ENCODE results near the gene SPRYD4. TPM values are rescaled to one million over a fixed set of nuclear protein-coding genes. Genes with fewer than 3 reads are reported as not detected.
A peak's percentile ranks its signal among the peaks of the same experiment; 100 is the strongest.
"Not testable (repeated sequence)": the region's sequence is repeated elsewhere in the genome, so short reads cannot be mapped to it uniquely, and the experiment has no call there.

SPRYD4 gene
- 1 to 10 TPM in 5 of 6 donors, under 1 TPM in 1; 0.59 to 2.6 (median 2.0) TPM for polyA plus RNA-seq (ENCODE audit: low read depth in 6 of 6)

- Mint-ChIP-seq H3K27ac (peak within 1 kb of the TSS; percentile 94 to 98 (median 96)), H3K4me1 (peaks cover 26 to 41% (median 36%) of the 10 kb centered on the region in 3 donors), H3K4me3 (peak within 1 kb of the TSS; percentile 86 to 98 (median 96)), H3K9me3 (no peaks in the 10 kb centered on the region), H3K27me3 (no peaks in the 10 kb centered on the region), H3K36me3 (no peaks in the 10 kb centered on the region)
- peak; percentile 96 for DNase-seq
- ATAC-seq (ENCODE audit: low read depth in 2 of 2), result peak; percentile 98
Observed at GRCh38 chr12:56468216-56469006, at the start of gene SPRYD4. SPRYD4 (plus strand) TSS chr12:56468578; CDS start chr12:56468592, 14 bp downstream.

GRCh38 chr12:56420411-56420810 lies 48.0 kb upstream of the SPRYD4 start:
- H3K27ac Mint-ChIP-seq, result peak overlapping the region in 2 of 6 donors; percentile 57 to 97
- no peak for DNase-seq
- H3K9me3 Mint-ChIP-seq, result no peaks in the 10 kb centered on the region
- H3K27me3 Mint-ChIP-seq, result no peaks in the 10 kb centered on the region
- H3K4me3 Mint-ChIP-seq, result no peak overlapping the region
- no peak for ATAC-seq (ENCODE audit: low read depth in 2 of 2)
- H3K4me1 Mint-ChIP-seq, result peaks cover 0 to 5% (median 0%) of the 10 kb centered on the region in 3 donors
- H3K36me3 Mint-ChIP-seq, result peaks cover 32 to 40% of the 10 kb centered on the region in 2 donors

- no peak for DNase-seq
Observed at GRCh38 chr12:56425193-56425592, 43.2 kb upstream of the SPRYD4 start.

DNA sequence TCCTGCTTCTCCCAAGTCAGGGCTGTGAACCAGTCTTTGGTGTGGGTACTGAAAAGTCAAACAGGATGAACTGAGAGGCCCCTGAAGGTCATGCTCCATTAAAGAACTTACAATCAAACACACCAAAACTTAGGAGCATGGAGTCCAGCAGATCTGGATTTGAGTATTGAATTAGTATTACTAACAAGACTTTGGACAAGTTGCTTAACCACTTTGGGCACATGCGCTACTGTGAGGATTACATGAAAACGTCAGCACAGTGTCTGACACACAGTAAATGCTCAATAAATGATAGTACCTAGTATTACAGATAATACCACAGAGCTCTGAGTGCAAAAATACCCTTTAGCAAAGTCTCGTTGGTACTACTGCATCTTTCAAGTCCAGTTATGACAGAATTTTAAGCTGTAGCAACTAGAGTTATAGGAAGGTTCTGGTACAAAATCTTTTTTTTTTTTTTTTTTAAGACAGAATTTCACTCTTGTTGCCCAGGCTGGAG lies 42.4 kb upstream of the SPRYD4 start:
- Mint-ChIP-seq H3K4me3 (no peak overlapping the region), H3K4me1 (peaks cover 0 to 9% (median 0%) of the 10 kb centered on the region in 3 donors), H3K27me3 (no peaks in the 10 kb centered on the region), H3K27ac (no peak overlapping the region), H3K36me3 (peaks cover 29 to 35% of the 10 kb centered on the region in 2 donors), H3K9me3 (no peaks in the 10 kb centered on the region)
- DNase-seq (no peak), ATAC-seq (ENCODE audit: low read depth in 2 of 2) (no peak)

More at GRCh38 chr12:56425193-56425592, 43.2 kb upstream of the SPRYD4 start:
- Mint-ChIP-seq H3K27me3 (no peaks in the 10 kb centered on the region), H3K27ac (peak overlapping the region in 1 of 6 donors; percentile 34), H3K4me3 (no peak overlapping the region), H3K36me3 (peaks cover 31 to 42% of the 10 kb centered on the region in 2 donors), H3K9me3 (no peaks in the 10 kb centered on the region), H3K4me1 (peaks cover 0 to 9% (median 0%) of the 10 kb centered on the region in 3 donors)
- no peak for ATAC-seq (ENCODE audit: low read depth in 2 of 2)

DNA sequence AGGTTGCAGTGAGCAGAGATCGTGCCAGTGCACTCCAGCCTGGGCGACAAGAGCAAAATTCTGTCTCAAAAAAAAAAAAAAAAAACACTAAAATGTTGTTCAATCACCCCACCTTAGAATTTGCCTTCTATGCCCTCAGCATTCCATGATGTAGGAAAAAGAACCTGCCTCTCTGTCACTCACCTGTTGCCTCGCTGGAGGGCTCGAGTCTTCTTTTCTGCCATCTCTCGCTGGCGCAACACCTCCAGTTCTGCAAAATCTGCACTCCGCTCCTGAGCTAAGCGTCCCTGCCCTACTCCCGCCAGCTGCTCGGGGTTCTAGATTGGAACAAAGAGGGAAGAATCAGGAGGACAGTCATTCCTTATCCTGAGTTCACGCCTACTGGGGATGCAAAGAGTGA lies 37.1 kb upstream of the SPRYD4 start:
- H3K4me3 Mint-ChIP-seq, result peak overlapping the region in 1 of 8 donors; percentile 37
- H3K27ac Mint-ChIP-seq, result peak overlapping the region in 2 of 6 donors; percentile 73 to 76
- DNase-seq (no peak), ATAC-seq (ENCODE audit: low read depth in 2 of 2) (no peak)
- H3K36me3 Mint-ChIP-seq, result peaks cover 14 to 22% of the 10 kb centered on the region in 2 donors
- H3K27me3 Mint-ChIP-seq, result no peaks in the 10 kb centered on the region
- no peaks in the 10 kb centered on the region for H3K9me3 Mint-ChIP-seq
- H3K4me1 Mint-ChIP-seq, result peaks cover 0 to 6% (median 2%) of the 10 kb centered on the region in 3 donors

DNA sequence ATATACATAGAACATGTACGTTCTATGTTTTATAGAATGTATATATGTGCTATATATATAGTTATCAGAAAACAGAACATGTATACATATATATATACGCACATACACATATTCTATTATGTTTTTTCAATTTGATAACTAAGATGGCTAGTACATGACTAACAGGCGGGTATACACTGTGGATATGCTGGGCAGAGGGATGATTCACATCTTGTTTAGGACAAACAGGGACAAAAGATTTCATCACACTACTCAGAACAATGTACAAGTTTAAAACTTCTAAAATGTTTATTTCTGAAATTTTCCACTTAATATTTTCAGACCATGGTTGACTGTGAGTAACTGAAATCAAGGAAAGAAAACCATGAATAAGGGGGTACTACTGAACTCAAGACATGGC lies 36.5 kb upstream of the SPRYD4 start:
- H3K4me3 Mint-ChIP-seq, result no peak overlapping the region
- ATAC-seq (ENCODE audit: low read depth in 2 of 2) (no peak), DNase-seq (no peak)
- H3K27ac Mint-ChIP-seq, result no peak overlapping the region
- H3K27me3 Mint-ChIP-seq, result no peaks in the 10 kb centered on the region
- no peaks in the 10 kb centered on the region for H3K9me3 Mint-ChIP-seq
- H3K4me1 Mint-ChIP-seq, result peaks cover 0 to 6% (median 3%) of the 10 kb centered on the region in 3 donors
- H3K36me3 Mint-ChIP-seq, result peaks cover 14 to 22% of the 10 kb centered on the region in 2 donors

DNA sequence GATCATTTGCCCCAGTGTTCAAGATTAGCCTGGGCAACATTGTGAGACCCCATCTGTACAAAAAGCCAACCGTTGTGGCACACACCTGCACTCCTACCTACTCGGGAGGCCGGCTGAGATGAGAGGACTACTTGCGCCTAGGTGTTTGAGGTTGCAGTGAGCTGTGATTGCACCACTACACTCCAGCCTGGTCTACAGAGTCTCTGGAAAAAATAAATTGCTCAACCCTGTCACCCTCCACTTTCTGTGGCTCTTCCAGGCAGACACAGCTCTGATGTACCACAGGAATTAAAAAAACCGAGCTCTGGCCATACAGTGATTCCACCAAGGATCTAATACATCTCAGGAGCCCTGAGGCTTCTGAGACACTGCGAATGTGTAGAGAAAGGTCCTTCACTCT lies 33.5 kb upstream of the SPRYD4 start:
- Mint-ChIP-seq H3K36me3 (peaks cover 12% of the 10 kb centered on the region in 2 donors), H3K4me3 (no peak overlapping the region), H3K9me3 (no peaks in the 10 kb centered on the region), H3K4me1 (peaks cover 0 to 15% (median 9%) of the 10 kb centered on the region in 3 donors), H3K27ac (no peak overlapping the region), H3K27me3 (no peaks in the 10 kb centered on the region)
- ATAC-seq (ENCODE audit: low read depth in 2 of 2), result no peak
- no peak for DNase-seq

GRCh38 chr12:56437430-56438176 lies 30.8 kb upstream of the SPRYD4 start:
- ATAC-seq (ENCODE audit: low read depth in 2 of 2) (no peak), DNase-seq (no peak)
- Mint-ChIP-seq H3K4me3 (no peak overlapping the region), H3K27ac (peak overlapping the region in 3 of 6 donors; percentile 51 to 72 (median 52)), H3K9me3 (no peaks in the 10 kb centered on the region), H3K27me3 (no peaks in the 10 kb centered on the region), H3K4me1 (peaks cover 0 to 23% (median 8%) of the 10 kb centered on the region in 3 donors), H3K36me3 (peaks cover 7 to 16% of the 10 kb centered on the region in 2 donors)

DNA sequence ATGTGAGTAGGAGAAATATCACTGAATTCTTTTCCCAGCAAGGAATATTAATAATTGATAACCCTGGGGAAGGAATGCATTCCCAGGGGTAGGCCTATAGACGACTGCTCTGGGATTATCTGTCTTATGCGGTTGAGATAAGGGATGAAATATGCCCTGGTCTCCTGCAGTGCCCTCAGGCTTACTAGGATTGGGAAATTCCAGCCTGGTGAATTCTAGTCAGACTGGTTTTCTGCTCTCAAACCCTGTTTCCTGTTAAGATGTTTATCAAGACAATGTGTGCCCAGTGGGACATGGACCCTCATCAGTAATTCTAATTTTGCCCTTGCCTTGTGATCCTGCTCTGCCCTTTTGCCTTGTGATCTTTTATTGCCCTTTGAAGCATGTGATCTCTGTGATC lies 25.2 kb upstream of the SPRYD4 start:
- not testable (repeated sequence) for H3K9me3 Mint-ChIP-seq; H3K4me3 Mint-ChIP-seq; ATAC-seq (ENCODE audit: low read depth in 2 of 2); H3K27me3 Mint-ChIP-seq; H3K27ac Mint-ChIP-seq; DNase-seq
- peaks cover 27 to 39% (median 35%) of the 10 kb centered on the region in 3 donors for H3K4me1 Mint-ChIP-seq
- H3K36me3 Mint-ChIP-seq, result peaks cover 15% of the 10 kb centered on the region in 2 donors

- Mint-ChIP-seq H3K4me3 (peak within 1 kb of the TSS; percentile 86 to 97 (median 95)), H3K9me3 (peaks cover 0 to 3% (median 0%) of the 10 kb centered on the region in 7 donors), H3K36me3 (peaks cover 4 to 5% of the 10 kb centered on the region in 2 donors), H3K4me1 (peaks cover 32 to 49% (median 35%) of the 10 kb centered on the region in 3 donors), H3K27ac (peak within 1 kb of the TSS; percentile 92 to 99 (median 96)), H3K27me3 (no peaks in the 10 kb centered on the region)
- DNase-seq (peak; percentile 90), ATAC-seq (ENCODE audit: low read depth in 2 of 2) (peak; percentile 99)
Observed at GRCh38 chr12:56448860-56449621, 19.3 kb upstream of the SPRYD4 start, which contains the start of gene TIMELESS. TIMELESS (minus strand) TSS chr12:56449426; CDS start chr12:56434170, 15,256 bp downstream.

DNA sequence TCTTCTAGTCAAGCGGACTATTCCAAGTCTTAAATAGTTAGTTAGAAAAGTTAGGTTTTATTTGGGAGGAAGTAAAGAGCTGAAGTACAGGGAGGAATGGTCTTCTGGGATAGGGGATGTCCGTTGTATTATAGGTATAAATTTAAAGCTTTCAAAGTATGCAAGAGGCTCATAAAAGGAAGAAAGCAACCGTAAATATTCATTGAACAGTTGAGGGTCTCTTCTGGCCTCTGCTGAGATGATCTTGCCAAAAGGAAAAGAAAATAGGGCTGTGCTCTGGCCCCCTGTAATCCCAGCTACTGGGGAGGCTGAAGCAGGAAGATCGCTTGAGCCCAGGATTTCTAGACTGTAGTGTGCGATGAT lies 18.8 kb upstream of the SPRYD4 start:
- Mint-ChIP-seq H3K4me1 (peaks cover 26 to 43% (median 30%) of the 10 kb centered on the region in 3 donors), H3K27me3 (no peaks in the 10 kb centered on the region), H3K9me3 (no peaks in the 10 kb centered on the region), H3K27ac (peak overlapping the region; percentile 92 to 99 (median 96)), H3K4me3 (peak overlapping the region; percentile 86 to 97 (median 95)), H3K36me3 (no peaks in the 10 kb centered on the region)
- peak in 1 of 2 donors; percentile 2 for ATAC-seq (ENCODE audit: low read depth in 2 of 2)
- DNase-seq, result no peak

DNA sequence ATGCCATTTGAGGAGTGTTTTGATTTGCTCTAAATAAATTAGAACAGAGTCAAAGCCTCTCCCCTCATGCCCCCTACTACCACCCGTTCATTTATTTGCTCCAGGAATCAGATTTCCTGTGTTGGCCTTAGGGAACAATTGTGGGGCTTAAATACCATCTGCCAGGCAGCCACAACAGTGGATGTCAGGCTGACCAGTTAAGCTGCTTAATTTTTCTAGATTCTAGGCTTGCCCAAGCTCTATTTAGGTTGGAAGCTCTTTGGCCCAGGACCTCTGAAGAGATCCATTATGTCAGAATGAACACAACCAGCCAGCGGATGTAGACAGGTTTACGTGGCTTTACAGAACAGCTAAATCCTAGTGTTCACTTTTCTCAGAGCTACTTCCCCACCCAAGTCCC lies 18.1 kb upstream of the SPRYD4 start:
- H3K27me3 Mint-ChIP-seq, result no peaks in the 10 kb centered on the region
- H3K4me1 Mint-ChIP-seq, result peaks cover 24 to 39% (median 27%) of the 10 kb centered on the region in 3 donors
- no peaks in the 10 kb centered on the region for H3K36me3 Mint-ChIP-seq
- H3K27ac Mint-ChIP-seq, result peak overlapping the region in 4 of 6 donors; percentile 5 to 98 (median 96)
- H3K4me3 Mint-ChIP-seq, result peak overlapping the region; percentile 15 to 95 (median 95)
- no peaks in the 10 kb centered on the region for H3K9me3 Mint-ChIP-seq
- ATAC-seq (ENCODE audit: low read depth in 2 of 2), result no peak
- DNase-seq, result no peak
